ENCODE data around the gene RBBP6.
"Not testable (repeated sequence)": the region's sequence is repeated elsewhere in the genome, so short reads cannot be mapped to it uniquely, and the experiment has no call there.

The RBBP6 gene

GRCh38 chr16:24571096-24571495 lies 31.7 kb downstream of the RBBP6 start:
- DNase-seq = no peak

DNA sequence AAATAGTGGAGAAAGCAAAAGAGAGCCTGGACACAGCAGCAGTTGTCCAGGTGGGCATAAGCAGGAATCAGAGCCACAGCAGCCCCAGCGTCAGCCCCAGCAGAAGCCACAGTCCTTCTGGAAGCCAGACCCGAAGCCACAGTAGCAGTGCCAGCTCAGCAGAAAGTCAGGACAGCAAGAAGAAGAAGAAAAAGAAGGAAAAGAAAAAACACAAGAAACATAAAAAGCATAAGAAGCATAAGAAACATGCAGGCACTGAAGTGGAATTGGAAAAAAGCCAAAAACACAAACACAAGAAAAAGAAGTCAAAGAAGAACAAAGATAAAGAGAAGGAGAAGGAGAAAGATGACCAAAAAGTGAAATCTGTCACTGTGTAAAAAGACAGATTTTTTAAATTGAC lies 32.7 kb downstream of the RBBP6 start:
- no peak for DNase-seq

GRCh38 chr16:24573141-24573540 lies 33.8 kb downstream of the RBBP6 start:
- DNase-seq = no peak

DNA sequence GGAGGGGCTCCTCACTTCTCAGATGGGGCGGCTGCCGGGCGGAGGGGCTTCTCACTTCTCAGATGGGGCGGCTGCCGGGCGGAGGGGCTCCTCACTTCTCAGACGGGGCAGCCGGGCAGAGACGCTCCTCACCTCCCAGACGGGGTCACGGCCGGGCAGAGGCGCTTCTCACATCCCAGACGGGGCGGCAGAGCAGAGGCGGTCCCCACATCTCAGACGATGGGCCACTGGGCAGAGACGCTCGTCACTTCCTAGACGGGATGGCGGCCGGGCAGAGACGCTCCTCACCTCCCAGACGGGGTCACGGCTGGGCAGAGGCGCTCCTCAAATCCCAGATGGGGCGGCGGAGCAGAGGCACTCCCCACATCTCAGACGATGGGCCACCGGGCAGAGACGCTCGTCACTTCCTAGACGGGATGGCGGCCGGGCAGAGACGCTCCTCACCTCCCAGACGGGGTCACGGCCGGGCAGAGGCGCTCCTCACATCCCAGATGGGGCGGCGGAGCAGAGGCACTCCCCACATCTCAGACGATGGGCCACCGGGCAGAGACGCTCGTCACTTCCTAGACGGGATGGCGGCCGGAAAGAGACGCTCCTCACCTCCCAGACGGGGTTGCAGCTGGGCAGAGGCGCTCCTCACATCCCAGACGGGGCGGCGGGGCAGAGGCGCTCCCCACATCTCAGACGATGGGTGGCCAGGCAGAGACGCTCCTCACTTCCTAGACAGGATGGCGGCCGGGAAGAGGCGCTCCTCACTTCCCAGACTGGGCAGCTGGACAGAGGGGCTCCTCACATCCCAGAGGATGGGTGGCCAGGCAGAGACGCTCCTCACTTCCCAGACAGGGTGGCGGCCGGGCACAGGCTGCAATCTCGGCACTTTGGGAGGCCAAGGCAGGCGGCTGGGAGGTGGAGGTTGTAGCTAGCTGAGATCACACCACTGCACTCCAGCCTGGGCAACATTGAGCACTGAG lies 35.4 kb downstream of the RBBP6 start:
- not testable (repeated sequence) for DNase-seq

DNA sequence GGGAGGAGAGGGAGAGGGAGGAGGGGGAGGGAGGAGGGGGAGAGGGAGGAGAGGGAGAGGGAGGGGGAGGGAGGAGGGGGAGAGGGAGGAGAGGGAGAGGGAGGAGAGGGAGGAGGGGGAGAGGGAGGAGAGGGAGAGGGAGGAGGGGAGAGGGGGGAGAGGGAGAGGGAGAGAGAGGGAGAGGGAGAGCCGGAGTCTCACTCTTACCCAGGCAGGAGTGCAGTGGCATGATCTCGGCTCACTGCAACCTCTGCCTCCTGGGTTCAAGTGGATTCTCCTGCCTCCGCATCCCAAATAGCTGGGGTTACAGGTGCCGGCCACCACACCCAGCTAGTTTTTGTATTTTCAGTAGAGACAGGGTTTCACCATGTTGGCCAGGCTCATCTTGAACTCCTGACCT lies 36.4 kb downstream of the RBBP6 start:
- DNase-seq = not testable (repeated sequence)

DNA sequence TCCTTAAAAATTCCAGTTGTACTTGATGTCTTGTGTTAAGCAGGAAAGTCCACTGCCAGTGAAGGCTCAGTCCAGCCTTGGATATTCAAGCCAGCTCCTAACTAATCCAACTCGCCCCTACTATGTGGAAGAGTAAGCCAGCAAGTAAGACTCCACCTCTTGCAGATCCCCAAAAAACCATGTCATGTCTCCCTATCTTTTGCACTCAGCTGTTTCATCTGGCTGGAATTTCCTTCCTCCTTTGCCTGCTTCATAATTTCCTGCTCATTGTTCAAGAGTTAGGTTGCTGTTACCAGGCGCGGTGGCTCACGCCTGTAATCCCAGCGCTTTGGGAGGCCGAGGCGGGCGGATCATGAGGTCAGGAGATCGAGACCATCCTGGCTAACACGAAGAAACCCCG lies 37.8 kb downstream of the RBBP6 start:
- DNase-seq = no peak

- DNase-seq = peak; percentile 43
Observed at GRCh38 chr16:24580665-24581064, 41.3 kb downstream of the RBBP6 start.

DNA sequence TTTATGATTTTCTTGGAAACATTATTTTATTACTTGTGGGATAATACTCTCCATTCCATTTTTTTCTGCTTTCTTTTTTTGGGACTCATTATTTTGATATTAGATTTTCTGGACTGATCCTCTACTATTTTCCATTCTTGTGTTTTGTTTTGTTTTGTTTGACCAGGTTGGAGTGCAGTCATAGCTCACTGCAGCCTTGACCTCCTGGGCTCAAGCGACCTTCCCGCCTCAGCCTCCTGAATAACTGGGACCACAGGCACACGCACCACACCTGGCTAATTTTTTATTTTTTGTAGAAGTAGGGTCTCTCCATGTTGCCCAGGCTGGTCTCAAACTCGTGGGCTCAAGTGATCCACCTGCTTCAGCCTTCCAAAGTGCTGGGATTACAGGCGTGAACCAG lies 44.1 kb downstream of the RBBP6 start:
- no peak for DNase-seq

GRCh38 chr16:24589997-24590396 lies 50.6 kb downstream of the RBBP6 start:
- DNase-seq = no peak

DNA sequence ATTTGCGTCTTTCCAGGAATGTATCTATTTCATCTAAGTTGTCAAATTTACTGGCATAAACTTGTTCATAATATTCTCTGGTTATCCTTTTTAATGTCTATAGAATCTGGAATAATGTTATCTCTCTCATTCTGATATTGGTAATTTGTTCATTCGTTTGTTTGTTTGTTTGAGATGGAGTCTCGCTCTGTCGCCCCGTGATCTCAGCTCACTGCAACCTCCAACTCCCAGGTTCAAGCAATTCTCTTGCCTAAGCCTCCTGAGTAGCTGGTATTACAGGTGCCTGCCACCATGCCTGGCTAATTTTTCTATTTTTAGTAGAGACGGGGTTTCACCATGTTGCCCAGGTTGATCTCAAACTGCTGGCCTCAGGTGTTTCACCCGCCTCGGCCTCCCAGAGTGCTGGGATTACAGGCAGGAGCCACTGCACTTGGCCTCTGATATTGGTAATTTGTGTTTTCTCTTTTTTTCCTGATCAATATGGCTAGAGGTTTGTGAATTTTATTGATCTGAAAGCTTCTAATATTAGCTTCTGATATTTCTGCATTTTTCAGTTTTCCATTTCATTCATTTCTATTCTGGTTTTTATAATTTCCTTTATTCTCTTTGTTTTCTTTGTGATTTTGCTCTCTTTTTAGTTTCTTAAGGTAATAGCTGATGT lies 59.5 kb downstream of the RBBP6 start:
- no peak for DNase-seq

- no peak for DNase-seq
Observed at GRCh38 chr16:24609417-24609739, 70.0 kb downstream of the RBBP6 start.

DNA sequence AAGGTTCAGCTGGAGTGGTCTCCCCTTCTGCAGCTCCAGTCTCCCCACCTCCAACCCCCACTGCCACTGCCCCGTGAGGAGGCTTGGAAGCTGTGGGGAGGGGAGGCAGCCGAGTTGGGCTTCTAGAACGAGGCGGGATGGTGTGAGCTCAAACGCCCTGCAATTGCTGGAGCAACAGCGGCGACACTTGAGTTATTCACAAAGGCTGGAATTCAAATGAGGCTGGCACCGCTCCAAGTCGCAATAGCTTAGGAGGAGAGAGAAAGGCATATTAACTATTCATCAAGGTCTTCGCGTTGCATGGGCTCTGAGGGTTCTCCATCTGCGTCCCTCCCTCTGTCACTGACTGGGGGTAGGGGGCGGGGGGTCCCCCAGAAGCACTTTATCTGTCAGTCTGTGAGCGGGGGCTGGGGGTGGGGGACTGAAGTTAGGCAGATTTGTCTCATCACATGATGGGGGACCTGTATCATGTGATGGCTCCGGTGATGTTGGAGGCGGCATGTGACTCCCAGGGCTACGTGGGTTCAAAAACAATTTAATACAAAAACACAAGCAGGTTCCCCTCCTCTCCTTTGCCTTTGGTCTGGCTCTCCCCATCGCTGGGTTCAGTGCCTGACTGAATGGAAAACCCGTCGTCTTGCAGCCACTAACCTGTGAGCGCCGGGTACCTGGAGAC lies 70.5 kb downstream of the RBBP6 start:
- peak; percentile 81 for DNase-seq

DNA sequence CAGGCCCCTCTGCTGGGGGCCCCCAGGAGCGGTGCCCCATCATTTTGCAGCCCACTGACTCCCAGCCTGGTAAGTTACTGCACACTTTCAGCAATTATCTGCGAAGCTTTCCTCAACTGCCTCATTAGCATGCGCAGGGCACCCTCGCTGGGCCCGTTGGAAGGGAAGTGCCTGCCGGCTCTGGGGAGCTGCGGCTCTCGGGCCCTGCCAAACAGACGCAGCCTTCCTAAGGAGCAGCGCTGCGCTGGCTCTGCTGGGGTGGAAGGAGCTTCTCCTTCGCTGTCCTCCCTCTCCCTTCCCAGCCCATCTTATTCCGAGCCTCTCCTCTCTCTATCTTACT lies 71.0 kb downstream of the RBBP6 start:
- DNase-seq = peak; percentile 27

DNA sequence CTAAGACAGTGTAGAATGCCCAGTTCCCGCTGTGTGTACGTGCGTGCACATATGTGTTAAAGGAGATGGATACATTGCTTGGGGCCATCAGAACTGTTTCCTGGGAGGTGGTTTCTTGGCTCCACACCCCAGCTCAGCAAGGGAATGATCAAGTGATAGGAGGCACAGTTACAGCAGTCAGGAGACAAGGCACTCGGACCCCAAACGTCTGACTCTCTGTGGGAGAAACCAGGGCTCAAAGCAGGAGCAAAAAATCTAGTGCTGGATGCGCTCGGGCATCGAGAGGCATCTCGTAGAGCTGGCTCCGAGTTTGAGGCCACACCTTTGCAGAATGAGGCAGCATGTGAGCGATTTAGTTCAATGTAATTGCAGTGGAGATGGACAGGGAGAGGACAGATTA lies 71.9 kb downstream of the RBBP6 start:
- no peak for DNase-seq

- no peak for DNase-seq
Observed at GRCh38 chr16:24612656-24613055, 73.3 kb downstream of the RBBP6 start.

DNA sequence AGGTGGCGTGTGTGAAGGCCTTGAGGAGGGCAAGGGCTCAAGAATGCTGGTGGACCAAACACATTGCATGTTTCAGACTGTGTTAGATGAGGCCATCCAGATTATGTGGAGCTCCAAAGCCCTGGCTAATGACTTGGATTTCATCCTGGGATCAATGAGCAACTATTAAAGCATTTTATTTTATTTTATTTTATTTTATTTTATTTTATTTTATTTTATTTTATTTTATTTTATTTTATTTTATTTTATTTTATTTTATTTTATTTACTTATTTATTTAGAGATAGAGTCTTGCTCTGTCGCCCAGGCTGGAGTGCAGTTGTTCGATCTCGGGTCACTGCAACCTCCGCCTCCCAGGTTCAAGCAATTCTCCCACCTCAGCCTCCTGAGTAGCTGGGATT lies 73.9 kb downstream of the RBBP6 start:
- not testable (repeated sequence) for DNase-seq

- no peak for DNase-seq
Observed at GRCh38 chr16:24617502-24617901, 78.1 kb downstream of the RBBP6 start.
